Measurements from ENCODE around the gene HERC2. TPM values are rescaled to one million over a fixed set of nuclear protein-coding genes. Genes with fewer than 3 reads are reported as not detected.
"Not testable (repeated sequence)": the region's sequence is repeated elsewhere in the genome, so short reads cannot be mapped to it uniquely, and the experiment has no call there.

The HERC2 gene
- total RNA-seq, 1 donor from 2014 or later, result 84.6 TPM

- H3K4me1 Mint-ChIP-seq, result peaks cover 9% of the 10 kb centered on the region
- DNase-seq (ENCODE audit: low spot score in 2 of 2, unreplicated experiment in 2 of 2), result no peak
- peaks cover 67% of the 10 kb centered on the region for H3K36me3 Mint-ChIP-seq
- H3K27me3 Mint-ChIP-seq (ENCODE audit: low read depth), result no peaks in the 10 kb centered on the region
- no peak overlapping the region for H3K4me3 Mint-ChIP-seq
- no peaks in the 10 kb centered on the region for H3K9me3 Mint-ChIP-seq
- TF ChIP-seq, protein P1, sequence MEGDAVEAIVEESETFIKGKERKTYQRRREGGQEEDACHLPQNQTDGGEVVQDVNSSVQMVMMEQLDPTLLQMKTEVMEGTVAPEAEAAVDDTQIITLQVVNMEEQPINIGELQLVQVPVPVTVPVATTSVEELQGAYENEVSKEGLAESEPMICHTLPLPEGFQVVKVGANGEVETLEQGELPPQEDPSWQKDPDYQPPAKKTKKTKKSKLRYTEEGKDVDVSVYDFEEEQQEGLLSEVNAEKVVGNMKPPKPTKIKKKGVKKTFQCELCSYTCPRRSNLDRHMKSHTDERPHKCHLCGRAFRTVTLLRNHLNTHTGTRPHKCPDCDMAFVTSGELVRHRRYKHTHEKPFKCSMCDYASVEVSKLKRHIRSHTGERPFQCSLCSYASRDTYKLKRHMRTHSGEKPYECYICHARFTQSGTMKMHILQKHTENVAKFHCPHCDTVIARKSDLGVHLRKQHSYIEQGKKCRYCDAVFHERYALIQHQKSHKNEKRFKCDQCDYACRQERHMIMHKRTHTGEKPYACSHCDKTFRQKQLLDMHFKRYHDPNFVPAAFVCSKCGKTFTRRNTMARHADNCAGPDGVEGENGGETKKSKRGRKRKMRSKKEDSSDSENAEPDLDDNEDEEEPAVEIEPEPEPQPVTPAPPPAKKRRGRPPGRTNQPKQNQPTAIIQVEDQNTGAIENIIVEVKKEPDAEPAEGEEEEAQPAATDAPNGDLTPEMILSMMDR (IDR thresholded peaks at IDR 0.05; ENCODE audit: unreplicated experiment), result no peak
- no peak overlapping the region for H3K27ac Mint-ChIP-seq
These were observed 154.9 kb downstream of the HERC2 start for GRCh38 chr15:28167042-28167441.

DNA sequence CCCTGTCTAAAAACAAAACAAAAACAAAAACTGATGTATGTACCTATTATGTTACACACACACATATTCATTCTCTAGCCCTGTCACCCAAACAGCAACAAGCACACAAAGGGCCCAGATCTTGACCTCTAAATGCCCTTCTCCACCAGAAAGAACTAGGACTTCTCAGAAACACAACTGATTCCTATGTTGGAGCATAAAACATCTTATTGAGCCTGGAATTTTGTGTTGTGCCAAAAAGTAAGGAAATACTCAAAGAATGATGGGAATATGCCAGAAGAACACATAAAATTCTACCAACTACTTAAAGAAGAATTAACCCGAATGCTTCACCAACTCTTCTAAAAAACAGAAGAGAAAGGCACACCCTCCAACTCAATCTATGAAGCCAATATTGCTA, 156.2 kb downstream of the HERC2 start:
- no peaks in the 10 kb centered on the region for H3K27me3 Mint-ChIP-seq (ENCODE audit: low read depth)
- H3K4me3 Mint-ChIP-seq, result no peak overlapping the region
- H3K9me3 Mint-ChIP-seq, result peaks cover 2% of the 10 kb centered on the region
- DNase-seq (ENCODE audit: low spot score in 2 of 2, unreplicated experiment in 2 of 2), result no peak
- H3K27ac Mint-ChIP-seq, result no peak overlapping the region
- H3K4me1 Mint-ChIP-seq, result peaks cover 9% of the 10 kb centered on the region
- H3K36me3 Mint-ChIP-seq, result peaks cover 71% of the 10 kb centered on the region
- TF ChIP-seq, protein P1 (IDR thresholded peaks at IDR 0.05; ENCODE audit: unreplicated experiment), result no peak

DNA sequence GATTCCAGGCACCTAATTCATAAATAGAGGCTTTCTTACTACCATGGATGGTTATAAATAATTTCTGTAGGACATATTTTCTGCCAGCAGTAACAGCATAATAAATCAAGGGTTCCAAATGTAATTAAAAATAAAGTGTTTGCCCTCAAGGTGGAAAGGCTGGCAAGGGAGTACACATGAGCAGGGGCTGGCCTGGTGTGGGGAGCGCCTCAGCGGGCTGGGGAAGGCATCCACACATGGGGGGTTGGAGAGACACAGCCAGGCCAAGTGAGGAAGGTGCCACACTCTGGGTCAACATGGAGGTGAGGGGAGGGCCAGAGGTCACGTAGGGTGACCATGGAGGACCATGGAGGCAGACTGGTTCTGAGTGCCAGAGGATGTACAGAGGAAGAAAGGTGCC, 157.1 kb downstream of the HERC2 start:
- H3K27me3 Mint-ChIP-seq (ENCODE audit: low read depth), result no peaks in the 10 kb centered on the region

DNA sequence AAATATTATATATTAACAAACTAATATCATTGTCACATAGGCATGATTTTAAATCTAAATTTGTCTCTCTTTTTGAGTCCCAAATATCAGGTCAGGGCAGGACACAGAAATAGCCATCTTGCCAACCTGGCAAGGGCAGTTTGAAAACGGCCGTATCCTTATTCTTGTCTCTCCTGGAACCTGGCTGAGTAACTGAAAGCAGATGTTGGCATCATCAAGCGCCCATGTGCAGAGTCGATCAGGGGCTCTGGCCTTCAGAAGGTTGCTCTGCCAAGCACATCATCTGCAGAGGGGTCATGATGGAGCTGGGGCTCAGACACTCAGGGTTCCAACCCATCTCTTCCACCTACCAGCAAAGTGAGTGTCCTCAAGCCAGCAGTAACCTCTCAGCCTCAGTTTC, 167.7 kb downstream of the HERC2 start:
- no peak overlapping the region for H3K27ac Mint-ChIP-seq
- TF ChIP-seq, protein P1 (IDR thresholded peaks at IDR 0.05; ENCODE audit: unreplicated experiment), result no peak
- no peak for DNase-seq (ENCODE audit: low spot score in 2 of 2, unreplicated experiment in 2 of 2)
- no peaks in the 10 kb centered on the region for H3K4me1 Mint-ChIP-seq
- no peak overlapping the region for H3K4me3 Mint-ChIP-seq
- H3K27me3 Mint-ChIP-seq (ENCODE audit: low read depth), result no peaks in the 10 kb centered on the region
- peaks cover 31% of the 10 kb centered on the region for H3K9me3 Mint-ChIP-seq
- peaks cover 54% of the 10 kb centered on the region for H3K36me3 Mint-ChIP-seq

More for the DNA sequence above, 157.1 kb downstream of the HERC2 start:
- Mint-ChIP-seq H3K4me3 (no peak overlapping the region), H3K27ac (no peak overlapping the region), H3K36me3 (peaks cover 76% of the 10 kb centered on the region), H3K4me1 (peaks cover 9% of the 10 kb centered on the region), H3K9me3 (peaks cover 7% of the 10 kb centered on the region)
- DNase-seq (ENCODE audit: low spot score in 2 of 2, unreplicated experiment in 2 of 2), result no peak
- TF ChIP-seq, protein P1 (IDR thresholded peaks at IDR 0.05; ENCODE audit: unreplicated experiment), result no peak

- no peak for DNase-seq (ENCODE audit: low spot score in 2 of 2, unreplicated experiment in 2 of 2)
- no peak overlapping the region for H3K27ac Mint-ChIP-seq
- H3K36me3 Mint-ChIP-seq, result peaks cover 58% of the 10 kb centered on the region
- H3K27me3 Mint-ChIP-seq (ENCODE audit: low read depth), result no peaks in the 10 kb centered on the region
- peaks cover 36% of the 10 kb centered on the region for H3K9me3 Mint-ChIP-seq
- H3K4me3 Mint-ChIP-seq, result no peak overlapping the region
- TF ChIP-seq, protein P1 (IDR thresholded peaks at IDR 0.05; ENCODE audit: unreplicated experiment), result no peak
- H3K4me1 Mint-ChIP-seq, result no peaks in the 10 kb centered on the region
These were observed 168.4 kb downstream of the HERC2 start for GRCh38 chr15:28153492-28154119.

DNA sequence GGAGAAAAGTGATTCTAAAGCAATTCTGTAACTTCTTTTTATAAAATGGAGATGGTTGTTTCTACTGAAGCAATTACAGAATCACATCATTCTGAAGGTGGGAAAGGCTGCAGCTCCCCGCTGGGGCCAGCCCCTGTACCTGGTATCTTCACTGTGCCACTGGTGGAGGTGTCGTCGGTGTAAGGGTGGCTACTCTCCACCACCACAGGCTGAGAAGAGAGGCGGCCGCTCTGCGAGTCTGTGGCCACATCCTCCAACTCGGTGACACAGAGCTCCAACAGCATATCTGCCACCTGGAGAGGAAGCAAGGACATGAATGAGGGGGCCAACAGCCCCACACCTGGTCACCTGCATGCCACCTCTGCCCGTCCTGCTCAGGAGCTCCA, 169.4 kb downstream of the HERC2 start:
- not testable (repeated sequence) for H3K27me3 Mint-ChIP-seq (ENCODE audit: low read depth); H3K4me1 Mint-ChIP-seq; H3K27ac Mint-ChIP-seq; DNase-seq (ENCODE audit: low spot score in 2 of 2, unreplicated experiment in 2 of 2); H3K4me3 Mint-ChIP-seq
- Mint-ChIP-seq H3K36me3 (peaks cover 59% of the 10 kb centered on the region), H3K9me3 (peaks cover 34% of the 10 kb centered on the region)

GRCh38 chr15:28151864-28152537, 170.0 kb downstream of the HERC2 start:
- peaks cover 56% of the 10 kb centered on the region for H3K36me3 Mint-ChIP-seq
- H3K4me3 Mint-ChIP-seq; H3K27ac Mint-ChIP-seq; H3K4me1 Mint-ChIP-seq; DNase-seq (ENCODE audit: low spot score in 2 of 2, unreplicated experiment in 2 of 2); H3K27me3 Mint-ChIP-seq (ENCODE audit: low read depth): not testable (repeated sequence)
- peaks cover 31% of the 10 kb centered on the region for H3K9me3 Mint-ChIP-seq

Measured in mesothelial cell of epicardium (in vitro differentiated cells).